Endothelial cell of umbilical vein (primary cell): ENCODE data around the gene CNOT6L. TPM values are rescaled to one million over a fixed set of nuclear protein-coding genes. Genes with fewer than 3 reads are reported as not detected.

Source experiments
- BruUV-seq: library from RNA; stranded (reverse); fragments of 400-500 nt; replicated peaks from 2 replicates; lab custom pipeline; 2021; lab: Mats Ljungman, UMichigan
- CTCF ChIA-PET: fragments of 300-600, 350-600 bp; sonication (Branson Sonifier 250); formaldehyde crosslinking; loops from one replicate; lab custom pipeline; 2021; ENCODE audit warnings: antibody characterized with exemption, inconsistent platforms; lab: Charles Lee
- POLR2A ChIA-PET: fragments of 300-600, 350-600 bp; sonication (Branson Sonifier 250); formaldehyde crosslinking; loops from one replicate; lab custom pipeline; 2021; ENCODE audit warnings: antibody characterized with exemption, inconsistent platforms; lab: Charles Lee
- DNase-seq: peaks from one replicate; pipeline ENCODE4 v3.0.0-alpha.2; 2011; ENCODE audit warnings: low read depth, low spot score
- FAIRE-seq: peaks from 2 replicates; lab custom pipeline; 2011; peaks lifted over from hg19 to GRCh38; lab: Jason Lieb, UNC
- H2AFZ ChIP-seq: 2 replicates; pipeline ENCODE4 v1.6.0; 2012; ENCODE audit warnings: low read depth, low read length, control low read depth, inconsistent platforms
- H3K27ac ChIP-seq: 2 replicates; pipeline ENCODE4 v1.5.1; 2011; ENCODE audit warnings: low read depth, mild to moderate bottlenecking, control low read depth, low read length, moderate library complexity; ENCODE audit not compliant: insufficient read depth
- H3K27me3 ChIP-seq, 2 experiments: 2 replicates each; pipeline versions ENCODE4 v1.6.0 to v1.6.1; 2011; ENCODE audit warnings: low read length in 2 of 2, mixed read lengths in 1 of 2; ENCODE audit not compliant: control insufficient read depth in 2 of 2, insufficient read depth in 2 of 2
- H3K36me3 ChIP-seq, 2 experiments: 2 replicates in 1 of 2; 3 replicates in 1 of 2; pipeline ENCODE4 v1.5.1; 2011; ENCODE audit warnings: low read length in 2 of 2, mild to moderate bottlenecking in 1 of 2, moderate library complexity in 1 of 2; ENCODE audit not compliant: control insufficient read depth in 2 of 2, insufficient read depth in 2 of 2; ENCODE audit errors: extremely low read depth in 1 of 2
- H3K4me1 ChIP-seq: 3 replicates; pipeline ENCODE4 v1.5.1; 2011; ENCODE audit warnings: mild to moderate bottlenecking, low read length; ENCODE audit not compliant: control insufficient read depth, insufficient read depth; ENCODE audit errors: extremely low read depth
- H3K4me2 ChIP-seq: 2 replicates; pipeline ENCODE4 v1.6.1; 2011; ENCODE audit warnings: low read length, control low read depth, mixed read lengths; ENCODE audit not compliant: insufficient read depth
- H3K4me3 ChIP-seq, 3 experiments: fragments of 200-600 bp in 1 of 3; sonication (generic), shearing (Covaris generic) in 1 of 3; replicated peaks in 1 of 3; 2 replicates each; pipeline ENCODE4 v1.5.1; 2011 to 2016; ENCODE audit warnings: control low read depth in 3 of 3, low read length in 3 of 3, mild to moderate bottlenecking in 2 of 3, inconsistent platforms in 1 of 3, low read depth in 1 of 3, moderate library complexity in 1 of 3; ENCODE audit not compliant: insufficient read depth in 1 of 3
- H3K79me2 ChIP-seq: 2 replicates; pipeline ENCODE4 v1.6.0; 2012; ENCODE audit warnings: low read length, inconsistent platforms; ENCODE audit not compliant: control insufficient read depth, insufficient read depth
- H3K9ac ChIP-seq: replicated peaks from 2 replicates; pipeline ENCODE3; 2011; ENCODE audit warnings: low read length, control low read depth; ENCODE audit not compliant: insufficient read depth; ENCODE audit errors: extremely low read depth
- H3K9me1 ChIP-seq: replicated peaks from 3 replicates; pipeline ENCODE4 v1.6.0; 2011; ENCODE audit warnings: mild to moderate bottlenecking, low read length; ENCODE audit not compliant: control insufficient read depth, insufficient read depth; ENCODE audit errors: extremely low read depth
- H3K9me3 ChIP-seq: replicated peaks from 2 replicates; pipeline ENCODE4 v1.5.1; 2012; ENCODE audit warnings: low read length, inconsistent platforms; ENCODE audit not compliant: control insufficient read depth, insufficient read depth
- H4K20me1 ChIP-seq: replicated peaks from 2 replicates; pipeline ENCODE3; 2011; ENCODE audit warnings: mild to moderate bottlenecking, low read length; ENCODE audit not compliant: control insufficient read depth, insufficient read depth; ENCODE audit errors: extremely low read depth
- CTCF ChIP-seq, 2 donors: IDR thresholded peaks; 1 replicate in 1 of 2; 2 replicates in 1 of 2; pipeline ENCODE4 v1.5.1; 2011; ENCODE audit warnings: low read length in 2 of 2, mild to moderate bottlenecking in 2 of 2, moderate library complexity in 2 of 2, control low read depth in 1 of 2, inconsistent platforms in 1 of 2, low read depth in 1 of 2; ENCODE audit not compliant: insufficient read depth in 1 of 2; ENCODE audit errors: extremely low read depth in 1 of 2
- EZH2 ChIP-seq: IDR thresholded peaks from 2 replicates; pipeline ENCODE4 v1.6.1; 2012; ENCODE audit warnings: borderline replicate concordance, low read depth, mild to moderate bottlenecking, moderate library complexity, low read length, inconsistent platforms; ENCODE audit not compliant: severe bottlenecking
- FOS ChIP-seq: IDR thresholded peaks from 2 replicates; pipeline ENCODE4 v1.6.1; 2011; ENCODE audit warnings: mild to moderate bottlenecking, low read length, moderate library complexity, borderline replicate concordance; ENCODE audit not compliant: insufficient read depth
- GATA2 ChIP-seq: IDR thresholded peaks from 2 replicates; pipeline ENCODE4 v1.7.0; 2011; ENCODE audit warnings: low read depth, mild to moderate bottlenecking, moderate library complexity, mixed read lengths, low read length; ENCODE audit not compliant: insufficient read length, insufficient read depth
- JUN ChIP-seq: IDR thresholded peaks from 2 replicates; pipeline ENCODE4 v1.6.1; 2011; ENCODE audit warnings: borderline replicate concordance, low read depth; ENCODE audit not compliant: insufficient read length, insufficient read depth
- MAX ChIP-seq: IDR thresholded peaks from 2 replicates; pipeline ENCODE4 v1.6.1; 2011; ENCODE audit not compliant: insufficient read depth, insufficient read length
- MYC ChIP-seq: IDR thresholded peaks from one replicate; pipeline ENCODE4 v1.6.1; 2011; ENCODE audit warnings: mild to moderate bottlenecking, low read depth, low read length
- POLR2A ChIP-seq: IDR thresholded peaks from 2 replicates; pipeline ENCODE4 v1.6.1; 2012; ENCODE audit warnings: low read depth, mild to moderate bottlenecking, control low read depth, low read length
- POLR2AphosphoS5 ChIP-seq: IDR thresholded peaks from 2 replicates; pipeline ENCODE4 v1.6.1; 2012; ENCODE audit warnings: low read depth, mild to moderate bottlenecking, control low read depth, low read length, moderate library complexity; ENCODE audit not compliant: insufficient read depth
- dilution Hi-C: fragments of 300-500 bp; cut with MboI; formaldehyde crosslinking; loops from one replicate; pipeline ENCODE4 v1.15.0; 2019; ENCODE audit warnings: low sequenced_read_pairs; ENCODE audit not compliant: extremely low pct_ligation_motif_present
- intact Hi-C: fragments of 100-400 bp; cut with micrococcal nuclease; formaldehyde crosslinking; loops from one replicate; pipeline ENCODE4 v1.10.0; 2022
- polyA plus RNA-seq, 4 experiments: library from polyadenylated mRNA; depleted of rRNA in 3 of 4; stranded (reverse) in 3 of 4; unstranded in 1 of 4; fragments of >200 nt; gene quantifications; 2 replicates each; pipeline versions ENCODE4 v1.2.1 to v1.2.3, GENCODE V29; 2011 to 2012; ENCODE audit warnings: missing spikeins in 1 of 4
- total RNA-seq: library from RNA; stranded (reverse); gene quantifications from 2 replicates; pipeline ENCODE4 v1.2.3, GENCODE V29; 2021

The CNOT6L gene
- total and polyA plus RNA-seq, 2 donors (not counting 3 experiments of a cell fraction or from before 2014, with no cell fraction given) = 8.5 to 60.7 TPM

- ChIA-PET POLR2A (no interaction called here), CTCF (interaction anchor here (1.5 kb wide), 1 partner anchor 13 kb away, joined by 3 read pairs; no protein-coding TSS in a partner anchor)
- FAIRE-seq (no peak), DNase-seq (no peak)
- peaks cover 10% of the 10 kb centered on the region for H3K4me1 ChIP-seq
- no peak overlapping the region for H3K4me2 ChIP-seq
- peaks cover 3% of the 10 kb centered on the region for H3K9me1 ChIP-seq
- no peaks in the 10 kb centered on the region for H3K27me3 ChIP-seq
- dilution Hi-C loops = no loop called here
- TF ChIP-seq FOS (no peak), CTCF (IDR thresholded peaks at IDR 0.05; ENCODE audit: extremely low read depth in 1 of 2, insufficient read depth in 1 of 2, low read depth in 1 of 2, low read length in 2 of 2) (no peak), POLR2AphosphoS5 (no peak), MYC (no peak), MAX (no peak), JUN (no peak), GATA2 (no peak), POLR2A (no peak), EZH2 (no peak)
- H3K79me2 ChIP-seq = peaks cover 83% of the 10 kb centered on the region
- H4K20me1 ChIP-seq = peaks cover 9% of the 10 kb centered on the region
- no peak overlapping the region for H2AFZ ChIP-seq
- no peak overlapping the region for H3K4me3 ChIP-seq
- H3K27ac ChIP-seq = no peak overlapping the region
- H3K36me3 ChIP-seq = no peaks in the 10 kb centered on the region
- H3K9ac ChIP-seq = no peak overlapping the region
- no peaks in the 10 kb centered on the region for H3K9me3 ChIP-seq
- BruUV-seq = no TSS peak
- intact Hi-C loops = no loop called here
Measured at GRCh38 chr4:77787969-77788368, 31.2 kb downstream of the CNOT6L start.
